Measurements from ENCODE around the gene GPR151.

DNA sequence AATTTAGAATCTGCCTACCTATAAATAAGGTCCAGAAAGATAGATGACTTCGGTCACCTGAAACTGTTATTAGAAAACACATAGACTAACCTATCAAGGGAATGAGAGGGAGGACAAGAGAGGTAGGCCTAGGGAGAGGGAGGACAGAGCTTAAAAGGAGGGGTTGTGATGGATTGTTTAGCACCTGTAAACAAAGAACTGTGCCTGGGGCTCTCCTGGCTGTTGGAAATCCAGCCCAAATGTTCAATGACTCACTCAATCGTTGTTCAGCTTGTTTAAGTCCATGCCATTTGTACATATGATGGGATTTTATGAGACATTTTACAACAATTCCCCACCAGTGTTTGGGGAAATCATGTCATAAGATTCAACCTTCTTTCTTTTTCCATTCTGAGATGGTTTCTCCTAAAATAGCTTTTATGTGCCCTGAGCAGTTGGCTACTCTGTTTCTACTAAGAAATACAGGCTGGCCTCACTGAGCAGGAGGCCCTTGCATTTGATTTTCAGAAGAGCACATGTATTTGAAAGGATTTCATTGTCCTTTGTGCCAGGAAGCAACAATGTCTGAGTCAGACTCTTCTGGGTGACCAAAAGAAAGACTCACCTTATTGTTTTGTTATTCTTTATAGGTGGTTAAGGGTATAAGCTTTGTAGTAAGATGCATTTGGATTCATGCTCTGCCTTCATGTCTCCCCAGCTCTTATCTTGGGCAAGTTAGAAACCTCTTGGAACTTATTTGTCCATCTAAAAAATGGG lies 48.2 kb upstream of the GPR151 start:
- no peak for TF ChIP-seq CTCF (IDR thresholded peaks at IDR 0.05)
- no peak for TF ChIP-seq EP300 (IDR thresholded peaks at IDR 0.05)
- no peak for TF ChIP-seq POLR2A (IDR thresholded peaks at IDR 0.05)

Data from upper lobe of left lung (tissue), 4 donors.